Stimulated activated CD4-positive, alpha-beta T cell treated with anti-CD3 and anti-CD28 coated beads, TNF-alpha, amount 100 ng/mL, for 1 hour (primary cell): ENCODE measurements around the gene MYCN.
"Not testable (repeated sequence)": the region's sequence is repeated elsewhere in the genome, so short reads cannot be mapped to it uniquely, and the experiment has no call there.

Experiments
- DNase-seq, 3 donors: peaks; one replicate each; pipeline ENCODE4 v3.0.0-alpha.2; 2020; ENCODE audit warnings: low read depth in 3 of 3, low spot score in 1 of 3

MYCN gene

DNA sequence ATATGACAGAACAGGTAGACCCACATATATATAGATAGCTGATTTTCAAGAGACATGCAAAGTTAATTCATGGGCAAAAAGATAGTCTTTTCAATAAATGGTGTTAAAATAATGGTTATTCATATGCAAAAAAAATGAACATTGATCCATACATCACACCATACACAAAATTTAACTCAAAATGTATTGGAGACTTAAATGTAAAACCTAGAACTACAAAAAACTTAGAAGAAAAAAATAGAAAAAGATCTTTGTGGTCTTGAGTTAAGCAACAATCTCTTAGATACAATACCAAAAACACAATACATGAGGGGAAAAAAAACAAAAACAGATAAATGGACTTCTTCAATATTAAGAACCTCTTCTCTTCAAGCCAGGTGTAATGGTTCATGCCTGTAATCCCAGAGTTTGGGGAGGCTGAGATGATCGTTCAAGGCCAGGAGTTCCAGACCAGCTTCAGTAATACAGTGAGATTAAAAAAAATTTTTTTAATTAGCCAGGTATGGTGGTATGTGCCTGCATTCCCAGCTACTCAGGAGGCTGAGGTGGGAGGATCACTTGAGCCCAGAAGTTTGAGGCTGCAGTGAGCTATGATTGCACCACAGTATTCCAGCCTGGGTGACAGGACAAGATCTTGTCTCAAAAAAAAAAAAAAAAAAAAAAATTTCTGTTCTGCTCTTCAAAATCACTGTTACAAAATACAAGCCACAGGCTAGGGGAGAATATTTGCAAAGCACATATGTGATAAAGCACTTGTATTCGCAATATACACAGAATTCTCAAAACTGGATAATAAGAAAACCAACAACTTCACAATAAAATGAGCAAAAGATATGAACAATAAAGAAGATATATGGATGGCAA, 32.7 kb upstream of the MYCN start:
- no peak for DNase-seq

DNA sequence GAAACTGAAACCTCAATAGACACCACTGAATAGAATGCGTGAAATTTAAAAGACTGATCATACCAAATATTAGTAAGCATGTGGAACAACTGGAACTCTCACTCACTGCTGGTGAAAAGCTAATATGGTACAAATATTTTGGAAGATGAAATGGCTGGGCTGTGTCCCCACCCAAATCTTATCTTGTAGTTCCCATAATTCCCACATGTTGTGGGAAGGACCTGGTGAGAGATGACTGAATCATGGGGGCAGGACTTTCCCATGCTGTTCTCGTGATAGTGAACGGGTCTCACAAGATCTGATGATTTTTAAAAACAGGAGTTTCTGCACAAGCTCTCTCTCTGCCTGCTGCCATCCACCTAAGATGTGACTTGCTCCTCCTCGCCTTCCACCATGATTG, 32.0 kb upstream of the MYCN start:
- no peak for DNase-seq

DNA sequence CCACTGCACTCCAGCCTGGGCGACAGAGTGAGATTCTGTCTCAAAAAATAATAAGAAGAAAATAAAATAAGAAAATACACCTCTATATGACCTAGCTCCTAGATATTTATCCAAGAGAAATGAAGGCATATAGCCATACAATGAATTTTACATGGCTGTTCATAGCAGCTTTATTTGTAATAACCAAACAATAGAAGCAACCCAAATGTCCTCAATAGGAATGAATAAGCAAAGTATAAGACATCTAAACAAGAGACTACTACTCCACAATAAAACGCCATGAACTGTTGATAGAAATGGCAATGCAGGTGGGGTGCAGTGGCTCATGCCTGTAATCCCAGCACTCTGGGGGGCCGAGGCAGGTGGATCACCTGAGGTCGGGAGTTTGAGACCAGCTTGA, 31.2 kb upstream of the MYCN start:
- DNase-seq: no peak

DNA sequence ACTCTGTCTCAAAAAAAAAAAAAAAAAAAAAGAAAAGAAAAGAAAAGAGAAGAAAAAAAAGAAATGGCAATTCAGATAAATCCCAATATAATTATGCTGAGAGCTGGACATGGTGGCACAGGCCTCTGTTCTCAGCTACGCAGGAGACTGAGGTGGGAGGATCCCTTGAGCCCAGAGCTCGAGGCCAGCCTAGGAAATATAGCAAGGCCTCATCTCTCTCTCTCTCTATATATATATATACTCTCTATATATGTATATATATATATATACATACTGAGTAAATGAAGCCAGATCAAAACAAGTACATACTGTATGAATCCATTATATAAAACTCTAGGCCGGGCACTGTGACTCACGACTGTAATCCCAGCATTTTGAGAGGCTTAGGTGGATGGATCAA, 30.6 kb upstream of the MYCN start:
- no peak for DNase-seq

DNA sequence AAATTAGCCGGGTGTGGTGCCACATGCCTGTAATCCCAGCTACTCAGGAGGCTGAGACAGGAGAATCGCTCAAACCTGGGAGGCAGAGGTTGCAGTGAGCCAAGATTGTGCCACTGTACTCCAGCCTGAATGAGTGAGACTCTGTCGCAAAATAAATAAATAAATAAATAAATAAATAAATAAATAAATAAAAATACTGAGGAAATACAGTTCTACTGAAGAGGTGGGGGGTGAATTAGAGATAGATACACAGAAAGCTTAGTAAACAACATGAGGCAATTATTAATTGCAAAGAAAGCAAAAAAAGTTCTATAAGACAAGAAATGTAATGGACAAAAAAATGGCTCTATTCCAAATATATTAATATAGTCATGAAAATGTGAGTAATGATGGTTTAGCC, 29.1 kb upstream of the MYCN start:
- DNase-seq: not testable (repeated sequence)

DNA sequence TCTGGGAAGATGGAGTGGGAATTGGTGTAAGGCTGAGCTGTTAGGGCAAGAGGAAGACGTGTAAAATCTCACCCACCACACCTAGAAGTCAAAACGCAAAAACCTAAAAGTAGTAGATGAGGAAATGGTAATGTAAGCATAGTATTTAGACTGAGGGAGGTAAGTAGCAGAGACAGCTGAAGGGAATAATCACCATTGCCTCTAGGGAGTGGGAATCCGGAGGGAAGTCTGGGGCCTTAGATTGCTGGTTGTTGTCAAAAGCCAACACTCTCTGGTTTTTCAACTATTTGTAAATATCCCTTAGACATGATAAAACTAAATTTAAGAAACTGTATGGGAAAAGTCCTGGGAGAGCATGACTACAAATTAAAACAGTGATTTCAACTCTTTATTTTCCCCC, 28.7 kb upstream of the MYCN start:
- DNase-seq: no peak

DNA sequence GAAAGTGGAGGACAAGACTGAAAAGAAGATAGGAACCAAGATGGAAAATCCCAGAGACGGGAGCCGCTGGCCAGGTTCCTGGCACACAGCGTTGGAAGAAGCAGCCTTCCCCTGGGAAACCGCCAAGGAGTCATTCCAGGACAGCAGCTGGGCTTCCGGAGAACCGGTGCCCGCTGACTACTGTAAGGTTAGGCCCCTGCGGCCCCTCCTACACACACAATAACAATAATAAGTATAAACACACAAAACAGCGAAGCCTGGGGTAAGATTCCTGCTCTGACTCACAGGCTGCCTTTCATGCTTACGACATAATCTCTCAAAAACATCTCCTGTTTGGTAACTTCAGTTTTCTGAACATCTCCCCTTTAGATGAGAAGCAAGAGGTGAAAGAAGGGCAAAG, 28.1 kb upstream of the MYCN start:
- no peak for DNase-seq

DNA sequence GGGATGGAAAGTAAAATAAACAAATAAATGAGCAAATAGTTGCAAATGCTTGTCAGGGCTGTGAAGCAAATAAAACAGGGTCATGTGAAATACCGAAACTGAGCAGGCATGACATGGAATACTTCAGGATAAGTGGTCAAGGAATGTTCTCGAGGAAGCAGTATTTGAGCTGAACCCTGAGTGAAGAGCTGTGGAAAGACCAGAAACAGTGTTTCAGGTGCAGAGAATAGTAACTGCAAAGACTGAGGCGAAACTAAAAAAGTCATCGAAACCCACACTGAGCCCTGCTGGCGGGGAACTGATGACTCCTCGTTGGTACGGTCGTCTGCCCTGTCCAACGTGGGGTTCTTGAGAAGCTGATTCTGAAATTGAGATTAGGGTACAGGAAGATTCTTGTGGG, 27.2 kb upstream of the MYCN start:
- no peak for DNase-seq

DNA sequence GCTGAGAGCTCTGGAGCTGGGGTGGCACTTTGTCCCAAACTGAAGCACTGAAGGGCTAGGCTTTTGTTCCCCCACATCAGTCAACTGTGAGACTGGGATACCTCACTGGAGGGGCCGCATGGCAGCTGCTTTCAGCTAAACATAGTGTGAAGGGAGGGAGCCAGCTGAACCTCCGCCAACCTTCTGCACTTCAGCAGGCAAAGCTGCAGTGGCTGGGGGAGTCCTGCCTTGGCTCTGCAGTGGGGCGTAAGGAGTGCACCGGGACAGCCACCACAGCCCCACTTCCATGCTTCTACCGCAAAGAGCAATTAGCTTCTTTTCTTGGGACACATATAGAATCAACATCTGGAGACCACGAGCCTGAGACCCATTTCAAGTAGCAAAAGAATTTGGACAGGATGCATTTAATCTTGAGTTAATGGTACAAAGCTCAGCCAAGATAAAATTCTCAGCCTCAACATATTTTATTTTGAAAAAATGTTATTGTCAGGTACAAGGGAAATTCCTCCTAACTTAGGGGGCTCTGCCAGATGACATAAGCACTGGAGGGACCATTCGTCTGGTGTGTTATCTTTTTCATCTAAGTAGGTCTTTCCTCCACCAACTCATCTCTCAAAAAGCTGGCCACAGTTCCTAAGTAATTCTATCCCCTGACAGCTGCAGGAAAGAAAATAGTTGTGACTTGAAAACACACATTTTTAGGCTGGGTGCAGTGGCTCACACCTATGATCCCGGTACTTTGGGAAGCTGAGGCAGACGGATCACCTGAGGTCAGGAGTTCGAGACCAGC, 25.6 kb upstream of the MYCN start:
- no peak for DNase-seq

DNA sequence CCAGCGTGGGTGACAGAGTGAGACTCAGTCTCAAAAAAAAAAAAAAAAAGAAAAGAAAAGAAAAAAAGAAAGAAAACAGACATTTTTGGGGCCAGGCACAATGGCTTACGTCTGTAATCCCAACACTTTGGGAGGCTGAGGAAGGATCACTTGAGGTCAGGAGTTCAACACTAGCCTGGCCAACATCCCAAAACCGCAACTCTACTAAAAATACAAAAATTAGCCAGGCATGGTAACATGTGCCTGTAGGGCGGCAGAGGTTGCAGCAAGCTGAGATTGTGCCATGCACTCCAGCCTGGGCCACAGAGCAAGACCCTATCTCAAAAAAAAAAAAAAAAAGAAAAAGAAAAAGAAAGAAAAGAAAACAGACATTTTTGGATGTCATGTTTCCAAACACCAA, 24.8 kb upstream of the MYCN start:
- DNase-seq: not testable (repeated sequence)

DNA sequence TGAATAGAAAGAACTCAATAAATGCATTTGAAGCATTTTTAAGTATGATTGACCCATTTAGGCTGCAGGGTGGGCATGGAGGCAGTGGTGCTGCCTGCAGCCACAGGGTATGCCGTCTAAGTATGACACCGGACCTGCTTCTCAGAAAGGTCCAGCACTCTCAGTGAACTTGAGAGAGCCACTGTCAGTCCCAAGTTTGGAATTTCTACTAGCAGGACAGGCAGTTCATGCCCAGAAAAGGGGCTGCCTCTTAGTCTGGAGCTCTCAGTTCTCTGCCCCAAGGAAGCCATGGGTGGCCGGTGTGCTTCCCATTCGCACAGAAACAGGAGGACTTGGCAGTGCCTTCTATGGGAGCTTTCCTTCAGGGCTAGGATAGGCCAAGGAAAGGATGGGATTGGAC, 24.0 kb upstream of the MYCN start:
- DNase-seq: no peak

DNA sequence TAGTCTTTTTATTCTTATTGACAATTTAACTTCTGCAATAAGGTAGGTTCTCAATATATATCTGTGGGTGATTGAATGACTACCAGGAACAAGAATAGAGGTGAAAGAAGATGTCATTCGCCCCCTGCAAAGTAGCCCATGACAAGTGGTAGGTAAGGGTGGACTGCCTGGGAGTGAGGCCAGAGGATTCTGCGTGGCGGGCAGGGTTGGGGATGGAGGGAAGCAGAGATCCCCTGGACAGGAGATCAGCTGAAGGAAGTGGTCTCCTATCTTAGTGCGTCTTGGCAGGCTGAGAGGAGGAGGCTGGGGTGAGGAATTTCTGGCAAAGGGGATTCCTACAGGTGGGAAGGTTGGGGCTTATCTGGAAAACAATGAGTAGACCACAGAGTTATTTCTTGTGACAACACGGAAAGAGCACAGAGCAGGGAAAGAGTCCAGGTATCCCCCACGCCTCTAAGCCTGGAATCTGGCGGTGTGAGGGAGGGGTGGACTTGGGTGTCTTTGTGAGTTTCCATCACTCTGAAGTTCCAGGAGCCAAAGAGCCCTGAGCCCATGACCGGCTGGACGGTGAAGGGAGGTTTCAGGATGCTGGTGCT, 21.5 kb upstream of the MYCN start:
- DNase-seq: no peak

DNA sequence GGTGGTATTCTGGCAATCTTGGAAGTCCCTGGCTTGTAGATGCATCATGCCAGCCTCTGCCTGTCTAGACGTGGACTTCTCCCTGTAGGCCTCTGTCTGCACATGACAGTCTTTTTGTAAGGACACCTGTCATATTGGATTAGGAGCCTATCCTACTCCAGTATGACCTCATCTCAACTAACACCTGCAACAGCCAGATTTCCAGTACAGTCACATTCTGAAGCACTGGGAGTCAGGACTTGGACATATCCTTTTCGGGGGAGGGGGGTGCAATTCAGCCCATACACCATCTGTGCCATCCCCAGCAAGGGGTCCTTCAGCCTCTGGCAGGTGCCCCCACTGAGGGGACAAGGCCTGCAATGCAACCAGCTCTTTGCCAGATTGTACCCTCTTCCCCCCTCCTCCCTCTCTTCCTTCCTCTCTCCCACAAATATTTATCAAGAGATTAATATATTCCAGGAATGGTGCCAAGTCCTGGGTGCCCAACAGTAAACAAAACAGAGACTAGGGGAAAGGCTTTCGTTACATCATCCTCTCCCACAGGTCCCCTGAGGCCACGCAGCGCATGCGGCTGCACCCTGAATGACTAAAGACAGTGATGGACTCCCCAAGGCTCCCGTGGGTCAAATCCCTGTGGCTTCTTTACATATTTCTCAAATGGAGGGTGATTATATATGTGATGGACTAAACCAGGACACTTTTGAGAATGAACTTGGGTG, 20.5 kb upstream of the MYCN start:
- DNase-seq: no peak

DNA sequence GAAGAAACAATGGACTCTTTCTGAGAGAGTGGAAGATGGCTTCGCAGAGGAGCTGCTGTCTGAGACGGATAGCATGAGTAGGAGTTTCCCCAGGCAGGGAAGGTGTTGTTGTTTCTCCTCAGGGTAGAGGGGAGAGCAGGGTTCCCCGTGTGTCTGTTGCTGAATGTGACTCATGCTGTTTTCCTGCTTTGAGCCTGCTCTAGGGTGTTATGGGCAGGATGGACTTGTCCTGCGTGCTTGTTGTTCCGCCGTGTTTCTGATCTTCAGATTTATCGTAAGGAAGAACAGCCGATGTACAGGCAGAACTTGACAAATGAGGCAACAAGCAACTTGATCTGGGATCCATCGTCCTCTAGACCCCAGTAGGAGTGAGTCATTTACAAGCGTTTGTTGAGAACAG, 19.7 kb upstream of the MYCN start:
- DNase-seq: no peak

DNA sequence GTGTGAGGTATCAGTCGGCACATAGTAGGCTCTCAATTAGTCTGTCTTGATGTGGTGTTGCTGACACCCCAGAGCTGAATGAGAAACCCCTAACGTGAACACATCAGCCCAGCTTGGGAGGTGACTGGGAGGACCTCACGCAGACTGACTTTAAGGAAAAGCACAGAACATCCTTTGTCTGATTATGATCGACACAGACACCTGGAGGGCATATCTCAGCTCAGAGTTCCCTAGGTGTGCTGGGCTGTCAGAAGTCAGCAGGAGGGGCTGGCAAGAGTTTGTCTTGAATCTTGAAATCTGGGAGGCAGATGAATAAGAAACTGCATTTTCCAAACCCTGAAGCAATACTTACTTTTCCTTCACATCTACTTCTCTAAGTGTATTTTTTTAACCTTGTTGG, 16.8 kb upstream of the MYCN start:
- no peak for DNase-seq

DNA sequence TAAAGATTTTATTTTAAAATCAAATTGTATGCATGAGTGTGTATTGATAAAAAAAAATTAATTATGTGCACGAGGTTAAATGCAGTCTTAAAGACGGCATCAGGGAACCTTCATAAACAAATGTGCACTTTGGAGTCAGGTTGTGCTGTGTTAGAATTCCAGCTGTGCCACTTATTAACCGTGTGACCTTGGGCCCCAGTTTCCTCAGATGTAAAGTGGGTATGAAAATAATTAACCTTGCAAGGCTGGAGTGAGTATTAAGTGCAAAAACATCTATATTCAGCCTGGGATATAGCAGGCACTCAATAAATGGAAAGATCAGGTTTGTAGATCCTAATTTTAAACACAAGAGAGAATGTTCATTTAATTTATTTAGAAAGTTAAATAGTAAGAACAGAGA, 14.5 kb upstream of the MYCN start:
- DNase-seq: no peak

DNA sequence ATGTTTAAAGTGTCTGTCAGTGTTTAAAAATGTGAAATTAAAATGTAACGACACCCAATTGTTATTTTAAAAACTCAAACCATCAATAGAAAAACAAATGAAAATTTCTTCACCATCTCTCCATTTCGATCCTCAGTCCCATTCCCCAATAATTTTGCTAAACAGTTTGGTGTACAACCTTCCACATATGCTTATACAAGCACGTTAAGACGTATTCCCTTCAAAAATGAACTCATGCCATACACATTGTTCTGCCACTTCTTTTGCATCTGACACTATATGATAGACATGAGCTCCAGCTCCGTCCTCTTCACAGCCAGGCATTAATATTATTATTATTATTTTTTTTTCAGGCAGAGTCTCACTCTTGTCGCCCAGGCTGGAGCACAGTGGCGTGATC, 14.1 kb upstream of the MYCN start:
- DNase-seq: no peak

DNA sequence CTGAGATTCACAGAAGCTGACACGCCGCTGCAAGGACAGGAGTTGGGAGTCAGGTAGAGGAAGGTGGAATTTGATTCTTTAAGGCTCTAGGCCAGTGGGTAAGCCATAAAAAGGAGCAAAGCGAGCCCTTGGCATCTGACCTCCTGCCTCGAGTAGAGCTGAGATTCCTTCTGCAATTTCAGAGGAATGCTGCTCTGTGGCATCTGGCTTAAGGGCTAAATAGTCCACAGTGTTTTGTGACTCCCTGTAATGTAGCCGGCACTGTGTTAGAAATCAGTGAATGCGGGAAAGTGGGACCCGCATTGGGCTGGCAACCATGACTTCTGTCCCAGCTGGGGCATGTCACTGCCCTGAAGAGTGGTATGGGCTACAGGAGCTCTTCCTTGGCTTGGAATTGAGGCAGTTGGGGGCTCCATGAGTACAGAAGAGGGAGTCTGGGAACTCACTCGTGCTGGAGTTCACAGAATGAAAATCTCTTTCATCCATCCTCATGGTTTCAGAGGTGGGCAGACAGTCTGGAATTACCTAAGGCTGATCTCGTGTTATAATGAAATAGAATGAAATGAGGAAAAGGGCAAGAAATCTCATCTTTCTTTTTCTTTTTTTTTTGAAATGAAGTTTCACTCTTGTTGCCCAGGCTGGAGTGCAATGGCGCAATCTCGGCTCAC, 12.7 kb upstream of the MYCN start:
- no peak for DNase-seq

DNA sequence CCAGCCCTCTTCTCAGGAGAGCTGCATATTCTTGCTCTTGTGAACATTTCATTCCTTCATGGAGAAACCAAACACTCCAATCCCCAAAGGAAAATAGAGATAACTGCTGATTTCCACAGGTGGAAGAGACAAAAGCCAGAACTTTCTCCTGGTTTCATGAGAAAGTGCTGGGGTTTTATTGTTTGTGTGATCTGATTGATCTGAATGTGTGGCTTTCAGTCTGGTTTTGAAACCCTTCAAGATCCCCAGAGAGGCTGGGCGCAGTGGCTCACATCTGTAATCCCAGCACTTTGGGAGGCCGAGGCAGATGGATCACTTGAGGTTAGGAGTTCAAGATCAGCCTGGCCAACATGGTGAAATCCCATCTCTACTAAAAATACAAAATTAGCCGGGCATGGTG, 11.3 kb upstream of the MYCN start:
- not testable (repeated sequence) for DNase-seq

DNA sequence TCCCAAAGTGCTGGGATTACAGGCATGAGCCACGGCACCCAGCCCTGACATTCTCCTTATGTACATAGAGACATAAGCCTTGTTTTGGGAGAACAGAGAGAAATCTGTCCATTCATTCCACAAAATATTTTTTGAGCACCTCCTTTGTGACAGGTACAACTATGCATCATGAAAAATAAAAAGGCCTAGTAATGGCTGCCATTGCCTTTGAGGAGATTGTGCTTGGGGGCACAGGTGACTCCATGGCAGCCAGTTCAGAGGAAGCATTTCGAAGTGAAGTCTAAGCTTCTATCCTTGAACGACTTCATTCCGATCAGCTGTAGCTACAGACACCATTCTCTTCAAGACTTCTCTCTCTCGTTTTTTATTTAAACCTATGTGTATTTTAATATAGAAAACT, 10.5 kb upstream of the MYCN start:
- no peak for DNase-seq
